ENCODE data around the gene PCDHA9. TPM values are rescaled to one million over a fixed set of nuclear protein-coding genes. Genes with fewer than 3 reads are reported as not detected.
"Not testable (repeated sequence)": the region's sequence is repeated elsewhere in the genome, so short reads cannot be mapped to it uniquely, and the experiment has no call there.

PCDHA9 gene
- total RNA-seq, 4 donors from 2014 or later: 0.37 to 1.00 (median 0.58) TPM

DNA sequence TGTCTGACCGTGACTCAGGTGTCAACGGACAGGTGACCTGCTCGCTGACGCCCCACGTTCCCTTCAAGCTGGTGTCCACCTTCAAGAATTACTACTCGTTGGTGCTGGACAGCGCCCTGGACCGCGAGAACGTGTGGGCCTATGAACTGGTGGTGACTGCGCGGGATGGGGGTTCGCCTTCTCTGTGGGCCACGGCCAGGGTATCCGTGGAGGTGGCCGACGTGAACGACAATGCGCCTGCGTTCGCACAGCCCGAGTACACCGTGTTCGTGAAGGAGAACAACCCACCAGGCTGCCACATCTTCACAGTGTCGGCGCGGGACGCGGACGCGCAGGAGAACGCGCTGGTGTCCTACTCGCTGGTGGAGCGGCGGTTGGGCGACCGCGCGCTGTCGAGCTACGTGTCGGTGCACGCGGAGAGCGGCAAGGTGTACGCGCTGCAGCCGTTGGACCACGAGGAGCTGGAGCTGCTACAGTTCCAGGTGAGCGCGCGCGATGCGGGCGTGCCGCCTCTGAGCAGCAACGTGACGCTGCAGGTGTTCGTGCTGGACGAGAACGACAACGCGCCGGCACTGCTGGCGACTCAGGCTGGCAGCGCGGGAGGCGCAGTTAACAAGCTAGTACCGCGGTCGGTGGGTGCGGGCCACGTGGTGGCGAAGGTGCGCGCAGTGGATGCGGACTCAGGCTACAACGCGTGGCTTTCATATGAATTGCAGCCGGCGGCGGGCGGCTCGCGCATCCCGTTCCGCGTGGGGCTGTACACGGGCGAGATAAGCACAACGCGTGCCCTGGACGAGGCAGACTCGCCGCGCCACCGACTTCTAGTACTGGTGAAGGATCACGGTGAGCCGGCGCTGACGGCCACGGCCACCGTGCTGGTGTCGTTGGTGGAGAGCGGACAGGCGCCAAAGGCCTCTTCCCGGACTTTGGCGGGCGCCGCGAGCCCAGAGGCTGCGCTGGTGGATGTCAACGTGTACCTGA, 22.3 kb downstream of the PCDHA9 start:
- Histone ChIP-seq H3K4me1 (no peaks in the 10 kb centered on the region), H3K27me3 (no peaks in the 10 kb centered on the region), H3K4me3 (no peak overlapping the region), H3K36me3 (no peaks in the 10 kb centered on the region), H3K9me3 (peaks cover 17 to 20% of the 10 kb centered on the region in 2 donors), H3K27ac (no peak overlapping the region)
- 86% methylated on average over 88 of the region's 114 CpGs; no CpG with 5 or more reads in 1 of the 2 donors for WGBS, 2 donors (ENCODE audit: low coverage in 1 of 2)
- TF ChIP-seq POLR2AphosphoS5 (IDR thresholded peaks at IDR 0.05) (no peak), POLR2A (IDR thresholded peaks at IDR 0.05) (no peak), EP300 (IDR thresholded peaks at IDR 0.05; ENCODE audit: low read depth) (no peak)
- TF ChIP-seq, protein P1, sequence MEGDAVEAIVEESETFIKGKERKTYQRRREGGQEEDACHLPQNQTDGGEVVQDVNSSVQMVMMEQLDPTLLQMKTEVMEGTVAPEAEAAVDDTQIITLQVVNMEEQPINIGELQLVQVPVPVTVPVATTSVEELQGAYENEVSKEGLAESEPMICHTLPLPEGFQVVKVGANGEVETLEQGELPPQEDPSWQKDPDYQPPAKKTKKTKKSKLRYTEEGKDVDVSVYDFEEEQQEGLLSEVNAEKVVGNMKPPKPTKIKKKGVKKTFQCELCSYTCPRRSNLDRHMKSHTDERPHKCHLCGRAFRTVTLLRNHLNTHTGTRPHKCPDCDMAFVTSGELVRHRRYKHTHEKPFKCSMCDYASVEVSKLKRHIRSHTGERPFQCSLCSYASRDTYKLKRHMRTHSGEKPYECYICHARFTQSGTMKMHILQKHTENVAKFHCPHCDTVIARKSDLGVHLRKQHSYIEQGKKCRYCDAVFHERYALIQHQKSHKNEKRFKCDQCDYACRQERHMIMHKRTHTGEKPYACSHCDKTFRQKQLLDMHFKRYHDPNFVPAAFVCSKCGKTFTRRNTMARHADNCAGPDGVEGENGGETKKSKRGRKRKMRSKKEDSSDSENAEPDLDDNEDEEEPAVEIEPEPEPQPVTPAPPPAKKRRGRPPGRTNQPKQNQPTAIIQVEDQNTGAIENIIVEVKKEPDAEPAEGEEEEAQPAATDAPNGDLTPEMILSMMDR (IDR thresholded peaks at IDR 0.05): no peak
- DNase-seq: no peak
- intact Hi-C loops (cut with DNase I; ENCODE audit: low total_unique reads): no loop called here
- in situ Hi-C loops (cut with MboI; ENCODE audit: low pct_ligation_motif_present in 1 of 4, low pct_unique_long_range_greater_than_20kb in 1 of 4, low sequenced_read_pairs in 3 of 4): no loop called here

DNA sequence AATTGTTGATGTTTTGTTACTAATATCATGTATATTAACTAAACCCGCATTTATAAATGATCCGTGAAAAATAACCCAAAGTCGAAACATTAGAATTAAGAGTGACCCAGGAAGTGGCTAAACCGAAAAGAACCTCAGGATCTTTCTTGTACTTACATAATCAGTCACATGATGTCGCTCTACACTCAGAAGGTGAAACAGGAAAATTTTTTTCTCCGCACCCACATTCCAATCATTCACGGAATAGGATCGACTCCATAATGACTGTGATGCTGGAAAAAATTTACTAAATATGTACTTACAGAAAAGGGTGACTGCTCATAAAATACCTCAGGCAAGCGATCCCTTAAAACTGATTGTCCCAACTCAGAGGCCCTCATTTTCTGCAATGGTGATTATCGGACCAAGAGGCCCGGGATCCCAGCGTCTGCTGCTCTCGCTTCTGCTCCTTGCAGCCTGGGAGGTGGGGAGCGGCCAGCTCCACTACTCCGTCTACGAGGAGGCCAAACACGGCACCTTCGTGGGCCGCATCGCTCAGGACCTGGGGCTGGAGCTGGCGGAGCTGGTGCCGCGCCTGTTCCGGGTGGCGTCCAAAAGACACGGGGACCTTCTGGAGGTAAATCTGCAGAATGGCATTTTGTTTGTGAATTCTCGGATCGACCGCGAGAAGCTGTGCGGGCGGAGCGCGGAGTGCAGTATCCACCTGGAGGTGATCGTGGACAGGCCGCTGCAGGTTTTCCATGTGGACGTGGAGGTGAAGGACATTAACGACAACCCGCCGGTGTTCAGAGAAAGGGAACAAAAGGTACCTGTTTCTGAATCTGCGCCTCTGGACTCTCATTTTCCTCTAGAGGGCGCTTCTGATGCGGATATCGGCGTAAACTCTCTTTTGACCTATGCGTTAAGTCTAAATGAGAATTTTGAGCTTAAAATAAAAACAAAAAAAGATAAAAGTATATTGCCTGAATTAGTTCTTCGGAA, 27.2 kb downstream of the PCDHA9 start, which contains the start of gene PCDHA12:
Gene PCDHA12, plus strand, starts transcription at position 224 of the 981 bp plus-strand sequence. Its CDS starts 165 bp downstream, at position 389.
- DNase-seq: no peak
- no peak within 1 kb of the TSS for H3K27ac ChIP-seq
- TF ChIP-seq, protein P1 (IDR thresholded peaks at IDR 0.05): no peak
- no peak for TF ChIP-seq EP300 (IDR thresholded peaks at IDR 0.05; ENCODE audit: low read depth)
- TF ChIP-seq POLR2AphosphoS5 (IDR thresholded peaks at IDR 0.05): no peak
- no peak for TF ChIP-seq POLR2A (IDR thresholded peaks at IDR 0.05)
- peaks cover 11% of the 10 kb centered on the region for H3K27me3 ChIP-seq
- no peak within 1 kb of the TSS for H3K4me3 ChIP-seq
- intact Hi-C loops (cut with DNase I; ENCODE audit: low total_unique reads) (no loop called here), in situ Hi-C loops (cut with MboI; ENCODE audit: low pct_ligation_motif_present in 1 of 4, low pct_unique_long_range_greater_than_20kb in 1 of 4, low sequenced_read_pairs in 3 of 4) (no loop called here)
- 40 to 53% methylated on average over 19 to 47 of the region's 47 CpGs for WGBS, 2 donors (ENCODE audit: low coverage in 1 of 2)
- no peaks in the 10 kb centered on the region for H3K36me3 ChIP-seq
- H3K4me1 ChIP-seq: no peaks in the 10 kb centered on the region
- peaks cover 0 to 45% of the 10 kb centered on the region in 2 donors for H3K9me3 ChIP-seq

DNA sequence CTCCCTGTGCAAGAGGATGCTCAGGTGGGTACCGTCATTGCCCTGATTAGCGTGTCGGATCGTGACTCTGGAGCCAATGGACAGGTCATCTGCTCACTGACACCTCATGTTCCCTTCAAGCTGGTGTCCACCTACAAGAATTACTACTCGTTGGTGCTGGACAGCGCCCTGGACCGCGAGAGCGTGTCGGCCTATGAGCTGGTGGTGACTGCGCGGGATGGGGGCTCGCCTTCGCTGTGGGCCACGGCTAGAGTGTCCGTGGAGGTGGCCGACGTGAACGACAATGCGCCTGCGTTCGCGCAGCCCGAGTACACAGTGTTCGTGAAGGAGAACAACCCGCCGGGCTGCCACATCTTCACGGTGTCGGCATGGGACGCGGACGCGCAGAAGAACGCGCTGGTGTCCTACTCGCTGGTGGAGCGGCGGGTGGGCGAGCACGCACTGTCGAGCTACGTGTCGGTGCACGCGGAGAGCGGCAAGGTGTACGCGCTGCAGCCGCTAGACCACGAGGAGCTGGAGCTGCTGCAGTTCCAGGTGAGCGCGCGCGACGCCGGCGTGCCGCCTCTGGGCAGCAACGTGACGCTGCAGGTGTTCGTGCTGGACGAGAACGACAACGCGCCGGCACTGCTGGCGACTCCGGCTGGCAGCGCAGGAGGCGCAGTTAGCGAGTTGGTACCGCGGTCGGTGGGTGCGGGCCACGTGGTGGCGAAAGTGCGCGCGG, 28.5 kb downstream of the PCDHA9 start:
- Histone ChIP-seq H3K9me3 (peaks cover 0 to 41% of the 10 kb centered on the region in 2 donors), H3K27me3 (peaks cover 11% of the 10 kb centered on the region)
- WGBS, 2 donors (ENCODE audit: low coverage in 1 of 2): 80 to 84% methylated on average over 1 to 80 of the region's 80 CpGs
- H3K36me3 ChIP-seq; intact Hi-C loops (cut with DNase I; ENCODE audit: low total_unique reads); in situ Hi-C loops (cut with MboI; ENCODE audit: low pct_ligation_motif_present in 1 of 4, low pct_unique_long_range_greater_than_20kb in 1 of 4, low sequenced_read_pairs in 3 of 4); DNase-seq; H3K4me1 ChIP-seq; H3K27ac ChIP-seq; H3K4me3 ChIP-seq: not testable (repeated sequence)

DNA sequence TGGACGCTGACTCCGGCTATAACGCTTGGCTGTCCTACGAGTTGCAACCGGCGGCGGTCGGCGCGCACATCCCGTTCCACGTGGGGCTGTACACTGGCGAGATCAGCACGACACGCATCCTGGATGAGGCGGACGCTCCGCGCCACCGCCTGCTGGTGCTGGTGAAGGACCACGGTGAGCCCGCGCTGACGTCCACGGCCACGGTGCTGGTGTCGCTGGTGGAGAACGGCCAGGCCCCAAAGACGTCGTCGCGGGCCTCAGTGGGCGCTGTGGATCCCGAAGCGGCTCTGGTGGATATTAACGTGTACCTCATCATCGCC, 29.0 kb downstream of the PCDHA9 start:
- H3K36me3 ChIP-seq: no peaks in the 10 kb centered on the region
- no peaks in the 10 kb centered on the region for H3K4me1 ChIP-seq
- 81% methylated on average over 37 of the region's 37 CpGs; no CpG with 5 or more reads in 1 of the 2 donors for WGBS, 2 donors (ENCODE audit: low coverage in 1 of 2)
- no peak for TF ChIP-seq POLR2A (IDR thresholded peaks at IDR 0.05)
- TF ChIP-seq EP300 (IDR thresholded peaks at IDR 0.05; ENCODE audit: low read depth): no peak
- TF ChIP-seq, protein P1 (IDR thresholded peaks at IDR 0.05): no peak
- TF ChIP-seq POLR2AphosphoS5 (IDR thresholded peaks at IDR 0.05): no peak
- in situ Hi-C loops (cut with MboI; ENCODE audit: low pct_ligation_motif_present in 1 of 4, low pct_unique_long_range_greater_than_20kb in 1 of 4, low sequenced_read_pairs in 3 of 4) (no loop called here), intact Hi-C loops (cut with DNase I; ENCODE audit: low total_unique reads) (no loop called here)
- H3K9me3 ChIP-seq: peaks cover 0 to 37% of the 10 kb centered on the region in 2 donors
- no peak for DNase-seq
- peaks cover 11% of the 10 kb centered on the region for H3K27me3 ChIP-seq
- H3K4me3 ChIP-seq: no peak overlapping the region
- H3K27ac ChIP-seq: no peak overlapping the region

Measured in transverse colon (tissue), 4 donors.